ENCODE data around the gene CHST15.

- TF ChIP-seq POLR2A (IDR thresholded peaks at IDR 0.05) (no peak), CTCF (IDR thresholded peaks at IDR 0.05) (no peak)
Measured at GRCh38 chr10:124077208-124077993, 16.0 kb downstream of the CHST15 start.
